Retinal pigment epithelial cell (primary cell): ENCODE results near the gene SRRM2.
"Not testable (repeated sequence)": the region's sequence is repeated elsewhere in the genome, so short reads cannot be mapped to it uniquely, and the experiment has no call there.

ENCODE experiments used
- DNase-seq: peaks from one replicate; pipeline ENCODE4 v3.0.0-alpha.2; 2010; ENCODE audit warnings: low read depth
- H3K4me3 ChIP-seq: 2 replicates; pipeline ENCODE4 v1.5.1; 2011; ENCODE audit warnings: mild to moderate bottlenecking, low read length, control low read depth, moderate library complexity
- CTCF ChIP-seq: conservative IDR thresholded peaks from 2 replicates; pipeline ENCODE4 v1.5.1; 2011; ENCODE audit warnings: low read depth, low read length, control low read depth, inconsistent platforms

SRRM2 gene

DNA sequence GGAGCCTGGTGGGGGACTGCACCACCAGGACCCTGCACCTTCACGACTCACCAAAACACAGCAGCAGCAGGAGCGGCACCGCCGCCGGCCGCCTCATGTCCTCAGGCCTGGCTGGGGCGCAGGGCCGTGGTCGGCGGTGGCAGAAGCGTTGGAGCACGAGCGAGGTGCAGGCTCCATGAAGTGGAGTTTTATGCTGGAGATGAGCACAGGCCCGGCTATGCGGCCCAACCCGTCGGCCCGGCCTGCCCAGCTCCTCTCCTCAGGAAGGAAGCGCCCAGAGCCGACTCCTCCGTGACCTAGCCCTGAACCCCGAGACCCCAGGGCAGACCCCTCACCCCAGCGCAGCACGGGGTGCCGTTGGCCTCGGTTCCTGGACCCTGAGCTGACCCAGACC is 32.4 kb upstream of the SRRM2 start, which contains the start of gene PRSS27:
TSS of gene PRSS27 (minus strand) at position 161 of the 394 bp plus-strand sequence. CDS start at position 97, 64 bp downstream.
- peak within 1 kb of the TSS; percentile 51 for H3K4me3 ChIP-seq
- TF ChIP-seq CTCF, result no peak

GRCh38 chr16:2720719-2721633 is 31.5 kb upstream of the SRRM2 start:
- DNase-seq, result peak; percentile 39
- peak; percentile 45 for TF ChIP-seq CTCF
- H3K4me3 ChIP-seq, result peak overlapping the region; percentile 51

More for the DNA sequence above, 32.4 kb upstream of the SRRM2 start, which contains the start of gene PRSS27:
- DNase-seq, result no peak

DNA sequence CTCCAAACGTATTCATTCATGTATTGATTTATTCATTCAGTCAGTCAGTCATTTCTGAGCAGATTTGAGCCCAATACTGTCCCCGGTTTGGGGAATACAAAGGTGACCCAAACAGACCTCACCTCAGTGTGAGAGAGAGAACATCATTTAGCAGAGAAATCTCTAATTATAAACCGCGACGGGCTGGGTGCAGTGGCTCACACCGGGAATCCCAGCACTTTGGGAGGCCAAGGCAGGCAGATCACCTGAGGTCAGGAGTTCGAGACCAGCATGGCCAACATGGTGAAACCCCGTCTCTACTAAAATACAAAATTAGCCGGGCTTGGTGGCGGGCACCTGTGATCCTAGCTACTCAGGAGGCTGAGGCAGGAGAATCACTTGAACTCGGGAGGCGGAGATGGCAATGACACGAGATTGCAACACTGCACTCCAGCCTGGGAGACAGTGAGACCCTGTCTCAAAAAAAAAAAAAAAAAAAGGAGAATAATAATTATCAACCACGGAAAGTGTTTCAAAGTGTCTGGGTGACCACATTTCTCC is 30.7 kb upstream of the SRRM2 start:
- DNase-seq, result not testable (repeated sequence)
- peak overlapping the region; percentile 45 for H3K4me3 ChIP-seq

GRCh38 chr16:2724088-2724676 is 28.3 kb upstream of the SRRM2 start:
- no peak for TF ChIP-seq CTCF
- no peak overlapping the region for H3K4me3 ChIP-seq
- DNase-seq, result no peak

GRCh38 chr16:2724816-2725348 is 27.6 kb upstream of the SRRM2 start:
- H3K4me3 ChIP-seq, result no peak overlapping the region
- DNase-seq, result no peak
- TF ChIP-seq CTCF, result no peak

GRCh38 chr16:2726923-2727322 is 25.5 kb upstream of the SRRM2 start:
- no peak overlapping the region for H3K4me3 ChIP-seq
- DNase-seq, result no peak
- TF ChIP-seq CTCF, result no peak

DNA sequence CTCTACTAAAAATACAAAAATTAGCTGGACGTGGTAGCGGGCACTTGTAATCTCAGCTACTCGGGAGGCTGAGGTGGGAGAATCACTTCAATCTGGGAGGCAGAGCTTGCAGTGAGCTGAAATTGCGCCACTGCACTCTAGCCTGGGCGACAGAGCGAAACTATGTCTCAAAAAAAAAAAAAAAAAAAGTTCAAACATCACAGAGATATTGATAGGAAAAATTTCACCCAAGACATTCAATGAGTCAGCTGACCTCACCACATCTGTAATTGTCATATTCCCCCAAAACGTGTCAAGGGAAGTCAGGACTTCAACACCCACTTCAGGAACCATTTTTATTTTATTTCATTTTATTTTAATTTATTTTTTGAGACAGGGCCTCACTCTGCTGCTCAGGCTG is 24.4 kb upstream of the SRRM2 start:
- no peak for DNase-seq
- no peak overlapping the region for H3K4me3 ChIP-seq
- TF ChIP-seq CTCF, result no peak
